IPS-18a (cell line): ENCODE results near the gene DIAPH3.
A peak's percentile ranks its signal among the peaks of the same experiment; 100 is the strongest.

ENCODE experiments used
- H3K27ac ChIP-seq: one replicate; pipeline ENCODE4 v1.5.1; 2013; ENCODE audit warnings: low read length
- H3K27me3 ChIP-seq: one replicate; pipeline ENCODE4 v1.6.1; 2013; ENCODE audit warnings: mild to moderate bottlenecking, low read length; ENCODE audit not compliant: control insufficient read depth, insufficient read depth
- H3K36me3 ChIP-seq: one replicate; pipeline ENCODE4 v1.6.1; 2013; ENCODE audit warnings: low read depth, low read length; ENCODE audit not compliant: control insufficient read depth
- H3K4me1 ChIP-seq: one replicate; pipeline ENCODE4 v1.6.1; 2013; ENCODE audit warnings: low read depth, low read length; ENCODE audit not compliant: control insufficient read depth
- H3K4me3 ChIP-seq: one replicate; pipeline ENCODE4 v1.5.1; 2013; ENCODE audit warnings: low read length
- H3K9ac ChIP-seq: one replicate; pipeline ENCODE4 v1.6.1; 2013; ENCODE audit warnings: mild to moderate bottlenecking, low read length, moderate library complexity
- H3K9me3 ChIP-seq: one replicate; pipeline ENCODE4 v1.6.1; 2013; ENCODE audit warnings: low read depth, low read length; ENCODE audit not compliant: control insufficient read depth

Gene DIAPH3

GRCh38 chr13:60172111-60172510, 8.4 kb upstream of the DIAPH3 start:
- H3K4me3 ChIP-seq, result no peak overlapping the region
- H3K36me3 ChIP-seq, result no peaks in the 10 kb centered on the region
- H3K27me3 ChIP-seq, result no peaks in the 10 kb centered on the region
- H3K9me3 ChIP-seq, result no peaks in the 10 kb centered on the region
- H3K27ac ChIP-seq, result no peak overlapping the region
- no peak overlapping the region for H3K9ac ChIP-seq
- H3K4me1 ChIP-seq, result no peaks in the 10 kb centered on the region

- Histone ChIP-seq H3K4me3 (no peak overlapping the region), H3K9me3 (no peaks in the 10 kb centered on the region), H3K27ac (no peak overlapping the region), H3K4me1 (peaks cover 7% of the 10 kb centered on the region), H3K27me3 (no peaks in the 10 kb centered on the region), H3K36me3 (no peaks in the 10 kb centered on the region), H3K9ac (no peak overlapping the region)
Measured at GRCh38 chr13:60170414-60170813, 6.7 kb upstream of the DIAPH3 start.

GRCh38 chr13:60169239-60170031, 5.7 kb upstream of the DIAPH3 start:
- no peaks in the 10 kb centered on the region for H3K9me3 ChIP-seq
- H3K27me3 ChIP-seq, result no peaks in the 10 kb centered on the region
- no peaks in the 10 kb centered on the region for H3K36me3 ChIP-seq
- no peak overlapping the region for H3K9ac ChIP-seq
- H3K4me3 ChIP-seq, result no peak overlapping the region
- no peak overlapping the region for H3K27ac ChIP-seq
- H3K4me1 ChIP-seq, result peaks cover 15% of the 10 kb centered on the region

- peaks cover 22% of the 10 kb centered on the region for H3K4me1 ChIP-seq
Measured at GRCh38 chr13:60167121-60167520, 3.4 kb upstream of the DIAPH3 start.

GRCh38 chr13:60165391-60166099, 1.8 kb upstream of the DIAPH3 start:
- H3K9me3 ChIP-seq, result no peaks in the 10 kb centered on the region
- no peaks in the 10 kb centered on the region for H3K36me3 ChIP-seq
- peaks cover 22% of the 10 kb centered on the region for H3K4me1 ChIP-seq
- H3K27me3 ChIP-seq, result no peaks in the 10 kb centered on the region
- peak overlapping the region; percentile 91 for H3K4me3 ChIP-seq
- peak overlapping the region; percentile 94 for H3K9ac ChIP-seq
- peak overlapping the region; percentile 95 for H3K27ac ChIP-seq

More at GRCh38 chr13:60167121-60167520, 3.4 kb upstream of the DIAPH3 start:
- no peak overlapping the region for H3K4me3 ChIP-seq
- no peaks in the 10 kb centered on the region for H3K36me3 ChIP-seq
- no peak overlapping the region for H3K27ac ChIP-seq
- no peak overlapping the region for H3K9ac ChIP-seq
- H3K27me3 ChIP-seq, result no peaks in the 10 kb centered on the region
- no peaks in the 10 kb centered on the region for H3K9me3 ChIP-seq

GRCh38 chr13:60164234-60164889, 634 bp upstream of the DIAPH3 start:
- Histone ChIP-seq H3K9ac (peak overlapping the region; percentile 94), H3K27me3 (no peaks in the 10 kb centered on the region), H3K4me3 (peak overlapping the region; percentile 91), H3K27ac (peak overlapping the region; percentile 95), H3K4me1 (peaks cover 22% of the 10 kb centered on the region), H3K9me3 (no peaks in the 10 kb centered on the region), H3K36me3 (no peaks in the 10 kb centered on the region)

GRCh38 chr13:60162096-60162495, 1.6 kb downstream of the DIAPH3 start:
- H3K27ac ChIP-seq, result no peak overlapping the region
- peak overlapping the region; percentile 91 for H3K4me3 ChIP-seq
- no peak overlapping the region for H3K9ac ChIP-seq
- no peaks in the 10 kb centered on the region for H3K27me3 ChIP-seq
- no peaks in the 10 kb centered on the region for H3K36me3 ChIP-seq
- H3K4me1 ChIP-seq, result peaks cover 26% of the 10 kb centered on the region
- no peaks in the 10 kb centered on the region for H3K9me3 ChIP-seq

GRCh38 chr13:60158321-60158801, 5.4 kb downstream of the DIAPH3 start:
- Histone ChIP-seq H3K27ac (no peak overlapping the region), H3K4me1 (peaks cover 11% of the 10 kb centered on the region), H3K9ac (no peak overlapping the region), H3K36me3 (no peaks in the 10 kb centered on the region), H3K27me3 (no peaks in the 10 kb centered on the region), H3K4me3 (no peak overlapping the region), H3K9me3 (no peaks in the 10 kb centered on the region)

GRCh38 chr13:60155978-60156377, 7.8 kb downstream of the DIAPH3 start:
- H3K36me3 ChIP-seq, result no peaks in the 10 kb centered on the region
- no peak overlapping the region for H3K9ac ChIP-seq
- no peaks in the 10 kb centered on the region for H3K9me3 ChIP-seq
- H3K27me3 ChIP-seq, result no peaks in the 10 kb centered on the region
- no peak overlapping the region for H3K27ac ChIP-seq
- peaks cover 4% of the 10 kb centered on the region for H3K4me1 ChIP-seq
- H3K4me3 ChIP-seq, result no peak overlapping the region

GRCh38 chr13:60152904-60153303, 10.8 kb downstream of the DIAPH3 start:
- H3K36me3 ChIP-seq, result no peaks in the 10 kb centered on the region
- H3K27ac ChIP-seq, result no peak overlapping the region
- no peaks in the 10 kb centered on the region for H3K9me3 ChIP-seq
- no peak overlapping the region for H3K4me3 ChIP-seq
- no peaks in the 10 kb centered on the region for H3K27me3 ChIP-seq
- no peak overlapping the region for H3K9ac ChIP-seq
- H3K4me1 ChIP-seq, result no peaks in the 10 kb centered on the region

- H3K4me1 ChIP-seq, result no peaks in the 10 kb centered on the region
- no peak overlapping the region for H3K27ac ChIP-seq
- H3K27me3 ChIP-seq, result no peaks in the 10 kb centered on the region
- no peak overlapping the region for H3K4me3 ChIP-seq
- H3K36me3 ChIP-seq, result no peaks in the 10 kb centered on the region
- H3K9me3 ChIP-seq, result no peaks in the 10 kb centered on the region
- no peak overlapping the region for H3K9ac ChIP-seq
Measured at GRCh38 chr13:60152114-60152513, 11.6 kb downstream of the DIAPH3 start.
